HFF-Myc (cell line): ENCODE data around the gene COQ10A.
A peak's percentile ranks its signal among the peaks of the same experiment; 100 is the strongest.

Experiments used
- DNase-seq: peaks from one replicate; pipeline ENCODE4 v3.0.0-alpha.2; 2011; ENCODE audit warnings: low read depth; ENCODE audit errors: extremely low read depth
- H3K4me3 ChIP-seq: replicated peaks from 2 replicates; pipeline ENCODE4 v1.5.1; 2011; ENCODE audit warnings: low read depth, mild to moderate bottlenecking, control low read depth, low read length
- CTCF ChIP-seq: IDR thresholded peaks from 2 replicates; pipeline ENCODE4 v1.5.1; 2012; ENCODE audit warnings: mild to moderate bottlenecking, low read depth, low read length, control low read depth; ENCODE audit errors: missing control alignments

COQ10A gene

DNA sequence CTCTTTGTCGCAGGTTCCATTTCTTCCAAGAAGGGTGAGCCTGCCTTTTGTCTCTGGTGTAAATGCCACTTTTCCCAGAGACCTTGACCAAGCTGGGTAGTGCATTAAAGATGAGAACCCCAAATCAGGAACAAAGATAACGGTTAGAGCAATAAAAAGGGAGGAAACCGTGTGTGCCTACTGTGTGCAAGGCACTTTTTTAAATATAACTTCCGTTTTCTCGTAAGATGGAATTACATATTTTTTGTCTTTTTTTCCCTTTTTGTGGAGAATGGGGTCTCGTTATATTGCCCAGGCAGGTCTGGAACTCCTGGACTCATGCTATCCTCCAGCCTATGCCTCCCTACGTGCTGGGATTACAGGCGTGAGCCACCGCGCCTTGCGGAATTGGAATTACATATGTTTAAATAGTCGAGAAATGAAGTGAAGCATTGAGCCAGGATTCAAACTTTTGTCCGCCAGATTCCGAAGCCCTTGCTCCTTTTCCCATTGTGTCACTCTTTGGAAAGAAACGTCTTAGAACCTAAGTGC, 43.1 kb upstream of the COQ10A start:
- no peak for DNase-seq
- TF ChIP-seq CTCF = no peak
- H3K4me3 ChIP-seq = 0 out of 2 replicates have a peak overlapping the region, but pooled peaks have one; percentile 10

- peak within 1 kb of the TSS; percentile 73 for H3K4me3 ChIP-seq
- peak; percentile 96 for DNase-seq
- peak; percentile 86 for TF ChIP-seq CTCF
These were observed 42.5 kb upstream of the COQ10A start, which contains the start of gene NABP2 for GRCh38 chr12:56224102-56224701. NABP2 (plus strand) TSS chr12:56224342; CDS start chr12:56224857, 515 bp downstream.

- no peak for TF ChIP-seq CTCF
- DNase-seq = no peak
- peak overlapping the region; percentile 73 for H3K4me3 ChIP-seq
These were observed 41.8 kb upstream of the COQ10A start for GRCh38 chr12:56224954-56225353.

GRCh38 chr12:56229082-56229481, 37.7 kb upstream of the COQ10A start:
- DNase-seq = no peak
- H3K4me3 ChIP-seq = no peak overlapping the region
- no peak for TF ChIP-seq CTCF

DNA sequence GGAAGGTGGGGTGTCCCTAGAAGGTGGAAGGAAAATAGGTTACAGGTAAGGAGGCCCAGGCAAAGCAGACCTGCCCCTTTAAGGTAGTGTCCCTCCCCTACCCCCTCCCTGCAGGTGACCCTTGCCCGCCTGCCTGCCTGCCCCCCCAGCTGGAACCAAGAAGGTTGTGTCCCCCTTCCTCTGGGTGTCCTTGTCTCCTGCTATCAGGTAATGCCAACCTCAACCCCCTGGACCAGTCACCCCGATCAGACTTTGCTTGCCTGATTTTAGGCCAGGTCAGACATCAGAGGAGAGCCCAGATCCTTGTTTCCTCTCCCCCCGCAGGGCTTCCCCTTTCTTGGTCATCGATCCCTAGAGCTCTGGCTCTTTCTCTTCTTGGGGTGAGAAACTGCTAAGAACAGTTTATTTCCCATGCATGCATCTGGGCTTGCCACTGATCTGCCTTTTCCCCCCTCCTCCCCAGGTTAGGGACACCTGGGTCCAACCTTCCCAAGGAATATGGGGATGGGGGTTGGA, 36.8 kb upstream of the COQ10A start, which contains the start of gene SLC39A5:
Gene SLC39A5, plus strand, starts transcription at position 136 of the 516 bp plus-strand sequence. CDS start 1,224 bp downstream, outside the sequence.
- no peak for DNase-seq
- H3K4me3 ChIP-seq = no peak within 1 kb of the TSS
- no peak for TF ChIP-seq CTCF

DNA sequence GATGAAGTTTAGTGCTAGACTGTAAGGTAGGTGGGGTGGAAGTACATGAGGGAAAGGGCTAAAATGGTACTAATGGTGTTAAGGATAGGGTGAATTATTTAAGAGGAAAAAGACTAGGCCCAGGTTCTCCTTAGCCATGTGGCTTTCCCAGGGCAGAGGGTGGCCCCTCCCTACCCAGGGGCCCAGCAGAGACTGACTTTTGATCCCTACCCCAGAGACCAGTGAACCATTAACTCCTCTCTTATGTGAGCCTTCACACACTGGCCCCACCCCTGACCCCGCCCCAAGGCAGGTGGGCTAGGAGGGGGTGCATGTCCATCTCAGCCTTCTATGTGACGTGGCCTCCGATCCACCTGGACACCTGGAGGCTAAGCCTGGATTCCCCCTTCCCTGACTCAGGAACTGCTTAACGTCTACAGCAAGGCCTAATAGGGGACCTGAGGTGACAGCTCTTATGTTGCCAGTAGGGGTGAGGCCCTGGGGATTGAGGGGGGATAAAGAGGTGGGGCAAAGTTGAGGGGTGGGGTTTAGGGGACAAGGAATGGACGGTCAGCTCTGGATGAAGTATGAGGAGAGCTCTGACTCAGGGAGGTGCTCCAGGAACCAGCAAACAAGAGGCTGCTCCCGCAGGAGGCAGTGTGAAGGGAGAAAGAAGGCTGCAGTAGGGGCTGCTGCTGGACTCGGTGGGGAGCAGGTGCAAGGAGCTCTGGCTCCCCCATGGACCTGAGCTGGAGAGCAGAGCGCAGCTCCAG, 36.1 kb upstream of the COQ10A start:
- H3K4me3 ChIP-seq = no peak overlapping the region
- no peak for DNase-seq
- no peak for TF ChIP-seq CTCF
